Activated naive CD8-positive, alpha-beta T cell treated with anti-CD3 and anti-CD28 coated beads for 36 hours (primary cell): Measurements from ENCODE around the gene MYPOP. TPM values are rescaled to one million over a fixed set of nuclear protein-coding genes. Genes with fewer than 3 reads are reported as not detected.

Experiments
- DNase-seq: peaks from one replicate; pipeline ENCODE4 v3.0.0; 2021
- H3K27ac Mint-ChIP-seq: one replicate; pipeline ENCODE4 v1.8.0; 2022; ENCODE audit warnings: mild to moderate bottlenecking, moderate library complexity, mixed read lengths
- H3K27me3 Mint-ChIP-seq: one replicate; pipeline ENCODE4 v1.8.0; 2022; ENCODE audit warnings: mild to moderate bottlenecking, mixed read lengths
- H3K36me3 Mint-ChIP-seq: one replicate; pipeline ENCODE4 v1.8.0; 2021; ENCODE audit warnings: mild to moderate bottlenecking, mixed read lengths
- H3K4me1 Mint-ChIP-seq: one replicate; pipeline ENCODE4 v1.8.0; 2021; ENCODE audit warnings: mixed read lengths
- H3K4me3 Mint-ChIP-seq: one replicate; pipeline ENCODE4 v1.8.0; 2022; ENCODE audit warnings: mild to moderate bottlenecking, moderate library complexity, mixed read lengths
- H3K9me3 Mint-ChIP-seq: one replicate; pipeline ENCODE4 v1.8.0; 2022; ENCODE audit warnings: mixed read lengths
- total RNA-seq, 2 experiments: library from RNA; stranded (reverse); gene quantifications; one replicate each; pipeline ENCODE4 v1.2.3, GENCODE V29; 2021

Gene MYPOP
- total RNA-seq, 2 experiments from 2014 or later: 3.9 TPM

DNA sequence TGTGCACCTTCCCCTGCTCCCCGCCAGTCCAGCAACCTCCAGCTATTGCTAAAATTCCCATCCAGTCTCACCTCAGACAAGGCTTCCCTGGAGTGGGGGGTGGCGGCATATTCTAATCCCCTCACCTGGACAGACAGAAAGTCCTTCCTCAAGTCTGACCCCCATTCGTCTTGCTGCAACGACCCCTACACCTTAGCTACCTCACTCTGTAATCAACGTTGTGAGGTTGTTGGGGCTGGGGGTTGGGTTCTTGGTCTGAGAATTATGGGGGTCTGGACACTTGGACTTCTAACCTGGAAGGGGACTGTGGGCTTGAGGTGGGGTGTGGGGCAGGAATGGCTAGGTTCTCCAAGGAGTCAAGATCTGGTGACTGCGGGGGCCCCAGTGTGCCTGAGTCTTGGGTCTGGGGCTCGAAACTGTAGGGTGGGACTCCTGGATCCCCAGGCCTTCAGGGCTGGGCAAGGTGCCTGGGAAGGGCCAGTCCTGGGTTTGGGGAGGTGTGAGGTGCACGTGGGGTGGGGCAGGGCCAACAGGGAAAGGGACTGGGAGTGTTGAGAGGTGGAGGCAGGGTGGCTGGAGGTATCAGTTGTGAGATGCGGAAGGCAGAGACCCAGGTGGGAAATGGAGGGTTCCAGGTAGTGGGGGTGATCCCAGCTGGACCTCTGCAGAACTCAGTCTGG, 37.0 kb downstream of the MYPOP start:
- Mint-ChIP-seq H3K36me3 (peaks cover 9% of the 10 kb centered on the region), H3K4me1 (peaks cover 21% of the 10 kb centered on the region), H3K27ac (no peak overlapping the region), H3K9me3 (no peaks in the 10 kb centered on the region), H3K27me3 (peaks cover 35% of the 10 kb centered on the region), H3K4me3 (no peak overlapping the region)
- no peak for DNase-seq

DNA sequence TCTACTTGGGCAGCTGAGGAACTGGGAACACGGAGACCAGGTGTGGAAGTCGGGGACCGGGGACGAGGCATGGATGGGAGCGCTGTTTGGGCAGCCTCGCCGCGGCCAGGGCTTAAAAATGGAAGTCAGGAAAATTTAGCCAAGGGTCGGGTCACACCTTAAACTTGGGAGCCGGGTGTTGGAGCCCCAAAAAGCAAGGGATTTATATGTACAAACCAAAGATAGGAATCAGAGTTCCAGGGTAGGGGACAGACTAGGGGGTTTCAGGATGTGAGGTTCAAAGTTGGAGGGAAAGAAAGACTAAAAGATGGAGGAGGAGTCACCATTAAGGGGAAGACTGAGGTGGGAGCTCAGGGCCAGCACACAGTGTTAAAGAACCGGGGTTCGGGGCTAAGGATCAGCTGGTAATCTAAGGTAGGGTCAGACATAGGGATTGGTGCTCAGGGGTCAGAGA, 37.8 kb downstream of the MYPOP start:
- Mint-ChIP-seq H3K27ac (no peak overlapping the region), H3K4me3 (peak overlapping the region; percentile 65), H3K27me3 (peaks cover 35% of the 10 kb centered on the region), H3K9me3 (no peaks in the 10 kb centered on the region), H3K36me3 (peaks cover 9% of the 10 kb centered on the region), H3K4me1 (peaks cover 23% of the 10 kb centered on the region)
- DNase-seq: no peak

DNA sequence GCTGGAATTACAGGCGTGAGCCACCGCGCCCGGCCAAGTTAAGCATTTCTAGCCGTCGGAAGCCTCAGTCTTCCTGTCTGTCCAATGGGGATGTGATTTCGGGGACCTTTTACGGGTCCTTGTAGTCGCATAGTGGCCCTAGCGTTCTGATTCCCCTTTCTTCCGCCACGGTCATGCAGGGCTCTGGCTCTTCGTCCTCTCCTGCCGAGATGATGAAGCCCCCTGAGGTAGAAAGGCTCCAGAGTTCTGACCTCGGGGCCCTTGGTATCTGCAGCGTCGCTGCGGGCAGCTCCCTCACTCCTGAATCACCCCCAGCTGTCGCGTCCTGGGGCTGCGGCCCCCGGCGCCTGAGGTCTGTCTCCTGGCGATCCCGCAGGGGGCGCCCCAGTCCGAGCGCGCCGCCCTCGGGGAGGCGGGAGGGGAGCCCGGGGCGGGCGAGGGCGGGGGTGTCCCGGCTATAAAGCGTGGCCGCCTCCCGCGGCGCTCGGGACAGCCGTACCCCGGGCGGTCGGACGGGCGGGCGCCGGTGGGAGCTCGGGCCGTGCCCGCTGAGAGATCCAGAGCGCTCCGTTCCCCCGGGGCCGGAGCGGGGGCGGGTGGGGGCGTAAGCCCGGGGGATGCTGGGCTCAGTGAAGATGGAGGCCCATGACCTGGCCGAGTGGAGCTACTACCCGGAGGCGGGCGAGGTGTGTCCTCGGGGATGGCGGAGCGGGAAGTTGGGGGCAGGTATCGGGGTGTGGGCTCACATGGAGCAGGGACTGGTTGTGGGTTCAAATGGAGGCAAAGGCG, 38.4 kb downstream of the MYPOP start, which contains the start of gene FOXA3:
Gene FOXA3, plus strand, starts transcription at position 487 of the 789 bp plus-strand sequence. Its CDS starts 131 bp downstream, at position 618.
- Mint-ChIP-seq H3K4me1 (peaks cover 23% of the 10 kb centered on the region), H3K27ac (peak within 1 kb of the TSS; percentile 97), H3K27me3 (peaks cover 35% of the 10 kb centered on the region), H3K4me3 (peak within 1 kb of the TSS; percentile 90), H3K9me3 (no peaks in the 10 kb centered on the region), H3K36me3 (peaks cover 14% of the 10 kb centered on the region)
- peak; percentile 78 for DNase-seq

DNA sequence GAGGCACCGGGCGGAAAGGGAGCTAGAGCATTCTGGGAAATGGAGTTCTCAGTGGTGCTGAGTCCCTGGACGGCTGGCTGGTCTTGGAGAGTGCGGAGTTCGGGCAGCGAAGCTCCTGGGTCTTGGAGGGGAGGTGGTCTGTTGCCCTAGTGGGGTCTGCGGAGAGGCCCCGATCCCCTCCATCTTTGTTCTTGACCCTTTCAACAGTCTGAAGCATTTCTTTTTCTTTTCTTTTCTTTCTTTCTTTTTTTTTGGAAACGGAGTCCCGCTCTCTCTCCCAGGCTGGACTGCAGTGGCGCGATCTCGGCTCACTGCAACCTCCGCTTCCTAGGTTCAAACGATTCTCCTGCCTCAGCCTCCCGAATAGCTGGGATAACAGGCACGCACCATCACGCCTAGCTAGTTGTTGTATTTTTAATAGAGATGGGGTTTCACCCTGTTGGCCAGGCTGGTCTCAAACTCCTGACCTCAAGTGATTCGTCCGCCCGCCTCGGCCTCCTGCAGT, 39.0 kb downstream of the MYPOP start:
- peaks cover 19% of the 10 kb centered on the region for H3K36me3 Mint-ChIP-seq
- H3K27ac Mint-ChIP-seq: peak overlapping the region; percentile 97
- peaks cover 35% of the 10 kb centered on the region for H3K27me3 Mint-ChIP-seq
- H3K4me3 Mint-ChIP-seq: peak overlapping the region; percentile 90
- no peaks in the 10 kb centered on the region for H3K9me3 Mint-ChIP-seq
- no peak for DNase-seq
- H3K4me1 Mint-ChIP-seq: peaks cover 23% of the 10 kb centered on the region

DNA sequence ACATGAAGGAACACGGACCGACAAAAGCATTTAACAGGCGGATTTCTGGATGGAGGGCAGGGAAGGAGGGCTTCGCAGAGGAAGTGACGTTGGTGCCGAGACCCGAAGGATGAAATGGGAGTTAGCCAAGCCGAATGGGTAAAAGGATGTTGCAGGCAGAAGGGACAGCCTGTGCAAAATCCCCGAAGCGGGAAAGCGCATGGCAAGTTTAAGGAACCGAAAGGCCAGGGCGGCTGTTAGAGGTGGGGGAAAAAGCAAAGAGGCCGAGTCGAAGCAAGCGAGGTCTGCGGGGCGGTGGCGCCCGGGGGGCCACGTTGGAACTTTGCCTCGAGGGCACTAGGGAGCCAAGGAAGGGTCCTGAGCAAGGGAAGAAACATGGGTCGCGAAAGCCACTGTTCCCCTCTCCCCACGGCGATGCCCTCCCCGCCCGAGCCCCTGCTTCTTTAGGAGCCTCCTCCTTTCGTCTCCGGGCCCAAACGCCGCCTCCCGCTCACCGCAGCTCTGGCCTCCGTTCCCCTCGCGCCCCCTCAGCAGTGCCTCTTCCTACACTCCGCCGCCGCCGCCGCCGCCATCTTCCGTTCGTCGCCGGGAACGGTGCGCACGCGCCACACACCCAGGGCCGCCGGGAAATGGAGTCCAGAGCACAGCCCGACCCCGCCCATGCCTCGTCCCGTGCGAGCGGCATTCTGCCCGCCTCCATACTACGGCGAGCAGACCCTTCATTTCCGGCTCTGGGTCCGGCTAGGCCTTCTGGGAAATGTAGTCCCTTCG, 39.7 kb downstream of the MYPOP start, which contains the start of gene SYMPK:
Gene SYMPK, minus strand, starts transcription at position 584 of the 771 bp plus-strand sequence. CDS start 8,652 bp downstream, outside the sequence.
- Mint-ChIP-seq H3K36me3 (peaks cover 23% of the 10 kb centered on the region), H3K4me3 (peak within 1 kb of the TSS; percentile 90)
- DNase-seq: peak; percentile 100

DNA sequence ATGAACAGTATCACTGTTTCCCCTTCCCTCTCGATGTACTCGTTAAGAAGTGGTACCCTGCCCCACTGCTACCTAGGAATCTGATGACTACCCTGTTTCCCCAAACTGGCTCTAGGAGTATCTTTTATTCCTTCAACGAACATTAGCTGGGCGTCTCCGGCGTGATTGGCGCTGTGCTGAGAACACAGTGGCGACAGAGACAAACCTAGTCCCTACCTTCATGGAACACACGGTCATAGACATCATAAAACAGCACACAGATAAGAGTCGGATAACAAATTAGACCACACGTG, 40.2 kb downstream of the MYPOP start:
- Mint-ChIP-seq H3K4me3 (peak overlapping the region; percentile 90), H3K9me3 (no peaks in the 10 kb centered on the region), H3K4me1 (peaks cover 23% of the 10 kb centered on the region), H3K27ac (peak overlapping the region; percentile 97), H3K27me3 (peaks cover 35% of the 10 kb centered on the region), H3K36me3 (peaks cover 23% of the 10 kb centered on the region)
- DNase-seq: no peak

More for the DNA sequence above, 39.7 kb downstream of the MYPOP start, which contains the start of gene SYMPK:
- H3K27me3 Mint-ChIP-seq: peaks cover 35% of the 10 kb centered on the region
- peaks cover 23% of the 10 kb centered on the region for H3K4me1 Mint-ChIP-seq
- H3K9me3 Mint-ChIP-seq: no peaks in the 10 kb centered on the region
- H3K27ac Mint-ChIP-seq: peak within 1 kb of the TSS; percentile 97

DNA sequence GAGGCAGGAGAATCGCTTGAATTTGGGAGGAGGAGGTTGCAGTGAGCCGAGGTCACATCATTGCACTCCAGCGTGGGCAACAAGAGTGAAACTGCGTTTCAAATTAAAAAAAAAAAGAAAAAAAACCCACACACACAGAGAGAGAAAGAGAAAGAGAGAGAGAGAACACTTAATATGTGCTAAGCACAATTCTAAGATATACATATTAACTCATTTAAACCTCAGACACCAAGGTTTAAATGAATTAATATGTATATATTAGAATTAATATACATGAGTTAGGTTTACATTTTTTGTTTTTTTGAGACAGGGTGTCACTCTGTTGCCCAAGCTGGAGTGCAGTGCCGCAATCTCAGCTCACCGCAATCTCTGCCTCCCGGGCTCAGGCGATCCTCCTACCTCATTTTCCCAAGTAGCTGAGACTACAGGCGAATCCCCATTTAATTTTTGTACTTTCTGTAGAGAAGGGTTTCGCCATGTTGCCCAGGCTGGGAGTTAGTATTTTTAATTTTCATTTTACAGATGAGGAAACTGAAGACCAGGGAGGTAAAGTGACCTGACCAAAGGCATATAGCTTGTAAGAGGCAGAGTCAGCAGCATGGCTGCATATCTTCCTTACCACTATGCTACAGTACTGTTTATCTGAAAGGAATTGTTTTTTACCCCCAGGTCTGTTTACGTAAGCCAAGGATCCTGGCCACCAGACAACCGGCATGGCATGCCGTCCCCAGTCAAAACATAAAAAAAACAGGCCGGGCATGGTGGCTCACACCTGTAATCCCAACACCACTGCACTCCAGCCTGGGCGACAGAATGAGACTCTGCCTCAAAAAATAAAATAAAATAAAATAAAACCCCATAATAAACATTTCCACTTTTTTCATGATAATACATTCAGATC, 41.8 kb downstream of the MYPOP start:
- DNase-seq: no peak
- H3K36me3 Mint-ChIP-seq: peaks cover 24% of the 10 kb centered on the region
- H3K27me3 Mint-ChIP-seq: peaks cover 25% of the 10 kb centered on the region
- no peak overlapping the region for H3K27ac Mint-ChIP-seq
- no peak overlapping the region for H3K4me3 Mint-ChIP-seq
- H3K4me1 Mint-ChIP-seq: peaks cover 25% of the 10 kb centered on the region
- no peaks in the 10 kb centered on the region for H3K9me3 Mint-ChIP-seq

DNA sequence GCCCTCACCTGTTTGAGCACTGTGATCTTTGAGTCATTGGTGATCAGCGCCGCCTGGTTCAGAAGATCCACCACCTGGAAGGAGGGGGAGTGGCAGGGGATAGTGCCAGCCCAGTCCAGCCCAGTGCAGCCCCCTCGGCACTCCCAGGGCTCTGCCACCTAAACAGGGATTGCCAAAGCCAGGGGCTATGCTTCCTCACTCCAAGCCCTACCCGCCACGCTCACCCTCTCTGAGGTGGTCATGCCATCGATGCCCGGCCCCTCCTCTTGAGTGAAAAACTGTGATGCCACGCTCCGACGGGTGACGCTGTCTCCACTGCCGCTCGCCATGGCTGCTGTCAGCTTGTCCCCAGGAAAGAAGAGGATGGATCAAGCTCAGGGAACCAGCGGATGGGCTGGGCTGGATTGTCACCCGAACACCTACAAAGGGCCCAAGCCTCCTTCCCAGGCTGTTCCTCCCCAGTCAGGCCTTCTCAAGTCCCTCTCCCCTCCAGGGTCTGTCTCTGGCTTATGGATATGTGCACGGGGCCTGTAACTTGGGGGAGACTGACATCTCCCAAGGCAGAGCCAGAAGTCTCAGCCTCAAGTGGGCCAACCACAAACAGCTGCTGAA, 48.1 kb downstream of the MYPOP start:
- DNase-seq: no peak
- H3K27ac Mint-ChIP-seq: no peak overlapping the region
- no peak overlapping the region for H3K4me3 Mint-ChIP-seq
- no peaks in the 10 kb centered on the region for H3K9me3 Mint-ChIP-seq
- H3K27me3 Mint-ChIP-seq: no peaks in the 10 kb centered on the region
- peaks cover 3% of the 10 kb centered on the region for H3K4me1 Mint-ChIP-seq
- H3K36me3 Mint-ChIP-seq: peaks cover 28% of the 10 kb centered on the region

DNA sequence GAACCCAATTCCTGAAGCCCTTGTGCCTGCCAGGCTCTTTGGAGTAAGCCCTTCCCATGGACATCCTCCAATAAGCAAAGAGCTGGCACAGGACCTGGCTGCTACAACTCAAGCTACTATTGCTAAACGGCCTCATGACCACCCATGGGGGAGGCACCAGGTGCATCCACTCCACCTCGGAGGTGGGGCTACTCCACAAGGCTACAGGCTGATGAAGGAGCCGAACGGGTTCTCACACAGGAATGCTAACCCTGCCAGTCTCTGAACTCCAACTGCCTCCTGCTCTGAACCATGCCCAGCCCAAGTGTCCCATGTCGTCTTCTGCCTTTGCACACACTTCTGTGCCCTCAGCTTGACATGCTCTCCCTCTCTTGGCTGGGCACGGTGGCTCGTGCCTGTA, 49.4 kb downstream of the MYPOP start:
- Mint-ChIP-seq H3K27ac (no peak overlapping the region), H3K4me3 (no peak overlapping the region), H3K9me3 (no peaks in the 10 kb centered on the region), H3K36me3 (peaks cover 21% of the 10 kb centered on the region), H3K27me3 (no peaks in the 10 kb centered on the region), H3K4me1 (peaks cover 3% of the 10 kb centered on the region)
- DNase-seq: no peak

DNA sequence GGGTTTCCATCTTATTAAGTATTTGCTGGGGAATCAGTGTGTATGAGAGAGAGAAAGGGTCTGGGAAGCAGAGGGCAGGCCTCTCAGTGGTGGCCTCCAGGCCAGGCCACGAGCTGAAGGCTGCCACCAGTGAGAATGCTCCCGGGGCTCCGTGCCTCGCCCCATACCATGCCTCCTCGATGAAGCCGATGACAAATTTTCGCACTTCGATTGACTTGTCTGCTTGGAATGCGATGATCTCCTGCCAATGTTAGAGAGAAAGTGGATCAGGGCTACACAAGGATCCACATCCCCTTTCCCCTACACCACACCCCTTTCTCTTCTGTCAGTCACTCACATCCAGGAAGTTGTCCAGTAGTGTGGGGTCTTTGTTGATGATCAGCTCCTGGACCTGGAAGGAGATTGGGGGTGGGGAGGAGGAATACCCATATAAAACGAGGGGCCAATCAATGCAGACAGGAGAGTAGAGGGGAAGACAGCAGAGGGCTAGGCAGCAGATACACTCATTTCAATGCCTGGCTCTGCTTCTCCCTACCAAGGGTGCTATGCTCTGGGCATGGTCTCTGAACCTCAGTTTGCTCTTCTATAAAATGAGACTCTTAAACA, 50.2 kb downstream of the MYPOP start:
- H3K4me3 Mint-ChIP-seq: no peak overlapping the region
- H3K4me1 Mint-ChIP-seq: peaks cover 3% of the 10 kb centered on the region
- H3K27ac Mint-ChIP-seq: no peak overlapping the region
- DNase-seq: no peak
- no peaks in the 10 kb centered on the region for H3K27me3 Mint-ChIP-seq
- H3K36me3 Mint-ChIP-seq: peaks cover 25% of the 10 kb centered on the region
- no peaks in the 10 kb centered on the region for H3K9me3 Mint-ChIP-seq

DNA sequence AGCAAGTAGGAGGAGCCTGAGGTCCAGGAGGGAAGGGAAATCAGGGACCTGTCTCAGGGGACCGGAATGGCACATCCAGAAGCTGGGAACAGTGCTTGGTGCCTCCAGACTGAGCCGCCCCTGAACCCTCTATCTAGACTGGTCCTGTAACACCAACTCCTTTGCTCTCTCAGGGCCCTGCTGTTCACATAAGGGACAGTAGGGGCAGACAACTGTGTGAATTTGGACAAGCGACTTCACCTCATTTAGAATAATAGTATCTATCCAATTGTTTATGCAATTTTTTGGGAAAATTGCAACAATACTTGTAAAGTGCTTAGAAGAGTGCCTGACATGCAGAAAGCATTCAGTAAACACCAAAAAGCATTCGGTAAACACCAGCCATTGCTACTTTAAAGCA, 53.5 kb downstream of the MYPOP start:
- Mint-ChIP-seq H3K36me3 (peaks cover 26% of the 10 kb centered on the region), H3K27ac (no peak overlapping the region), H3K4me3 (no peak overlapping the region), H3K9me3 (no peaks in the 10 kb centered on the region), H3K4me1 (no peaks in the 10 kb centered on the region), H3K27me3 (no peaks in the 10 kb centered on the region)
- DNase-seq: no peak

DNA sequence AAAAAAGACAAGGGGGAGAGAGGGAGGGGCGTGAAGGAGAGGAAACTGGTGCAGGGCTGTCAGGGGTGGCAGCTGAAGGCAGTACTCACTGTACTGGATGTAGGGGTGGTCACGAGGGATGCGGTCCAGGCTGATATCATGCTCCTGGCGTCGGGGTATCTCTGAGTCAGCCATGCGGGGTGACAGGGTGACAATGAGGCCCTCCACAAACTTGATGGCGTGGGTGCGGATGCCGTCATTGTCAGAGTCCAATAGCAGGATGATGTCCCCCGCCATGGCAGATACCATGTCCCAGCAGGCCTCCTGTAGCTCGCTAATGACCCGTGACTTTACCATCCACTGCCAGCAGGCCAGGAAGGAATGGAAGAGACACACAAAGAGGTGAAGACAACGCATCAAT, 54.8 kb downstream of the MYPOP start:
- DNase-seq: no peak
- Mint-ChIP-seq H3K4me3 (no peak overlapping the region), H3K36me3 (peaks cover 28% of the 10 kb centered on the region), H3K9me3 (no peaks in the 10 kb centered on the region), H3K27ac (no peak overlapping the region), H3K27me3 (no peaks in the 10 kb centered on the region), H3K4me1 (no peaks in the 10 kb centered on the region)

DNA sequence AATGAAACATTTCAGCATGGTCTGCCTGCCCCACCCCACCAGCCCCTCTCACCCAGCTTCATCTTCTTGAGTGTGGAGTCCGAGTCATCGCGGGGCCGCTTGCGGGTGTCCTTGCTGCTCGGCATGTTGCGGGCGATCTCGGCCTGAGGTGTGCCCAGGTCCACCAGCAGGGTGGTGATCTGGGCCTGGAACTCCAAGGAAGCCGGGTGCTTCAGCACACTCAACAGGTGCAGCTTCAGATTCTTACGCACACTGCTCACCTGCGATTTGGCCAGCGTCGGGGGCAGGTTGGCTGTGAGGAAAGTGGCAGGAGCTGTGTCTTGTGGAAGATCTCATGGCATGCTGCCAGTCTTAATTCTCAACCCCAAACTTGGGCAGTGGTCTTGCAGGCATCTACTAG, 60.2 kb downstream of the MYPOP start:
- Mint-ChIP-seq H3K4me1 (no peaks in the 10 kb centered on the region), H3K9me3 (no peaks in the 10 kb centered on the region), H3K27me3 (no peaks in the 10 kb centered on the region), H3K4me3 (no peak overlapping the region), H3K36me3 (peaks cover 49% of the 10 kb centered on the region), H3K27ac (no peak overlapping the region)
- no peak for DNase-seq
